Hepatocyte (in vitro differentiated cells): Measurements from ENCODE around the gene TLR10.

Experiments
- EZH2phosphoT487 ChIP-seq: fragments of 200-600 bp; sonication (generic); IDR thresholded peaks from one replicate; pipeline ENCODE4 v1.6.1; 2018; ENCODE audit warnings: antibody characterized with exemption, mild to moderate bottlenecking, low read depth, moderate library complexity; ENCODE audit not compliant: unreplicated experiment, severe bottlenecking
- TF ChIP-seq, protein P1 (sequence below): fragments of 200-600 bp; sonication (generic); IDR thresholded peaks from 2 replicates; pipeline ENCODE4 v1.5.1; 2016; ENCODE audit warnings: antibody characterized with exemption, mild to moderate bottlenecking; ENCODE audit not compliant: poor library complexity

DNA sequence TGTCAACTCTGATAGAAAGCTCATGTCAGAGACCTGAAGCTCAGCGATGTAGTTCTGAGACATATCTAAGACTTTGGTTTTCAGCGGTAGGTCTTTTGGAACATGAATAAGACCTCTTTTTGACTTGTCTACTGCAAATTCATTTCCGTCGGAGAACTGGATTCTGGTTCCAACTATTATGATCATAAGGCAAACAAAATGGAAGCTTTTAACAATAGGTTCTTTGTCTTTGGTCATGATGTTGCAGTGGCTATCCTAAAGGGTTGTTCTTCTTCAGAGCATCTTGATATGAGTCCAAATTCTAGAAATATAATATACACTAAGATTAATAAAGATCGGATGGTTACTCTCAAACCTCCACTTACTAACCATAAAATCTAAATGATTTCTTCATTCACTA lies 46.4 kb upstream of the TLR10 start:
- TF ChIP-seq EZH2phosphoT487: no peak
- TF ChIP-seq, protein P1, sequence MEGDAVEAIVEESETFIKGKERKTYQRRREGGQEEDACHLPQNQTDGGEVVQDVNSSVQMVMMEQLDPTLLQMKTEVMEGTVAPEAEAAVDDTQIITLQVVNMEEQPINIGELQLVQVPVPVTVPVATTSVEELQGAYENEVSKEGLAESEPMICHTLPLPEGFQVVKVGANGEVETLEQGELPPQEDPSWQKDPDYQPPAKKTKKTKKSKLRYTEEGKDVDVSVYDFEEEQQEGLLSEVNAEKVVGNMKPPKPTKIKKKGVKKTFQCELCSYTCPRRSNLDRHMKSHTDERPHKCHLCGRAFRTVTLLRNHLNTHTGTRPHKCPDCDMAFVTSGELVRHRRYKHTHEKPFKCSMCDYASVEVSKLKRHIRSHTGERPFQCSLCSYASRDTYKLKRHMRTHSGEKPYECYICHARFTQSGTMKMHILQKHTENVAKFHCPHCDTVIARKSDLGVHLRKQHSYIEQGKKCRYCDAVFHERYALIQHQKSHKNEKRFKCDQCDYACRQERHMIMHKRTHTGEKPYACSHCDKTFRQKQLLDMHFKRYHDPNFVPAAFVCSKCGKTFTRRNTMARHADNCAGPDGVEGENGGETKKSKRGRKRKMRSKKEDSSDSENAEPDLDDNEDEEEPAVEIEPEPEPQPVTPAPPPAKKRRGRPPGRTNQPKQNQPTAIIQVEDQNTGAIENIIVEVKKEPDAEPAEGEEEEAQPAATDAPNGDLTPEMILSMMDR: no peak
